ENCODE measurements around the gene GART.

GART gene

GRCh38 chr21:33568448-33568847 lies 26.5 kb upstream of the GART start:
- no peaks in the 10 kb centered on the region for H3K27me3 ChIP-seq (ENCODE audit: control insufficient read depth, insufficient read depth, low read length)
- H3K9me3 ChIP-seq (ENCODE audit: control insufficient read depth, insufficient read depth, low read depth, low read length) = no peaks in the 10 kb centered on the region
- H3K27ac ChIP-seq (ENCODE audit: low read depth, low read length) = no peak overlapping the region
- peaks cover 83% of the 10 kb centered on the region for H3K36me3 ChIP-seq (ENCODE audit: control insufficient read depth, insufficient read depth, low read length)
- H3K4me3 ChIP-seq (ENCODE audit: low read depth, low read length) = no peak overlapping the region
- no peaks in the 10 kb centered on the region for H3K4me1 ChIP-seq (ENCODE audit: control insufficient read depth, insufficient read depth, low read length)
- no peak overlapping the region for H3K9ac ChIP-seq (ENCODE audit: low read length)

- Histone ChIP-seq H3K4me1 (ENCODE audit: control insufficient read depth, insufficient read depth, low read length) (no peaks in the 10 kb centered on the region), H3K4me3 (ENCODE audit: low read depth, low read length) (no peak overlapping the region), H3K27ac (ENCODE audit: low read depth, low read length) (no peak overlapping the region), H3K27me3 (ENCODE audit: control insufficient read depth, insufficient read depth, low read length) (no peaks in the 10 kb centered on the region), H3K9me3 (ENCODE audit: control insufficient read depth, insufficient read depth, low read depth, low read length) (no peaks in the 10 kb centered on the region), H3K36me3 (ENCODE audit: control insufficient read depth, insufficient read depth, low read length) (peaks cover 82% of the 10 kb centered on the region), H3K9ac (ENCODE audit: low read length) (no peak overlapping the region)
These were observed 26.0 kb upstream of the GART start for GRCh38 chr21:33567914-33568313.

- Histone ChIP-seq H3K4me3 (ENCODE audit: low read depth, low read length) (no peak overlapping the region), H3K9me3 (ENCODE audit: control insufficient read depth, insufficient read depth, low read depth, low read length) (no peaks in the 10 kb centered on the region), H3K27ac (ENCODE audit: low read depth, low read length) (no peak overlapping the region), H3K4me1 (ENCODE audit: control insufficient read depth, insufficient read depth, low read length) (no peaks in the 10 kb centered on the region), H3K27me3 (ENCODE audit: control insufficient read depth, insufficient read depth, low read length) (no peaks in the 10 kb centered on the region), H3K9ac (ENCODE audit: low read length) (no peak overlapping the region), H3K36me3 (ENCODE audit: control insufficient read depth, insufficient read depth, low read length) (peaks cover 83% of the 10 kb centered on the region)
These were observed 24.6 kb upstream of the GART start for GRCh38 chr21:33566514-33566913.

GRCh38 chr21:33562389-33562788 lies 20.5 kb upstream of the GART start:
- no peak overlapping the region for H3K4me3 ChIP-seq (ENCODE audit: low read depth, low read length)
- H3K4me1 ChIP-seq (ENCODE audit: control insufficient read depth, insufficient read depth, low read length) = no peaks in the 10 kb centered on the region
- no peaks in the 10 kb centered on the region for H3K27me3 ChIP-seq (ENCODE audit: control insufficient read depth, insufficient read depth, low read length)
- no peaks in the 10 kb centered on the region for H3K9me3 ChIP-seq (ENCODE audit: control insufficient read depth, insufficient read depth, low read depth, low read length)
- H3K36me3 ChIP-seq (ENCODE audit: control insufficient read depth, insufficient read depth, low read length) = peaks cover 82% of the 10 kb centered on the region
- no peak overlapping the region for H3K27ac ChIP-seq (ENCODE audit: low read depth, low read length)
- no peak overlapping the region for H3K9ac ChIP-seq (ENCODE audit: low read length)

- H3K4me1 ChIP-seq (ENCODE audit: control insufficient read depth, insufficient read depth, low read length) = no peaks in the 10 kb centered on the region
- H3K9me3 ChIP-seq (ENCODE audit: control insufficient read depth, insufficient read depth, low read depth, low read length) = no peaks in the 10 kb centered on the region
- H3K27ac ChIP-seq (ENCODE audit: low read depth, low read length) = no peak overlapping the region
- H3K27me3 ChIP-seq (ENCODE audit: control insufficient read depth, insufficient read depth, low read length) = no peaks in the 10 kb centered on the region
- peaks cover 82% of the 10 kb centered on the region for H3K36me3 ChIP-seq (ENCODE audit: control insufficient read depth, insufficient read depth, low read length)
- H3K4me3 ChIP-seq (ENCODE audit: low read depth, low read length) = no peak overlapping the region
- no peak overlapping the region for H3K9ac ChIP-seq (ENCODE audit: low read length)
These were observed 19.5 kb upstream of the GART start for GRCh38 chr21:33561373-33561772.

GRCh38 chr21:33560965-33561364 lies 19.0 kb upstream of the GART start:
- Histone ChIP-seq H3K9me3 (ENCODE audit: control insufficient read depth, insufficient read depth, low read depth, low read length) (no peaks in the 10 kb centered on the region), H3K27ac (ENCODE audit: low read depth, low read length) (no peak overlapping the region), H3K4me1 (ENCODE audit: control insufficient read depth, insufficient read depth, low read length) (no peaks in the 10 kb centered on the region)

GRCh38 chr21:33559813-33560212 lies 17.9 kb upstream of the GART start:
- no peaks in the 10 kb centered on the region for H3K4me1 ChIP-seq (ENCODE audit: control insufficient read depth, insufficient read depth, low read length)
- no peak overlapping the region for H3K27ac ChIP-seq (ENCODE audit: low read depth, low read length)
- H3K36me3 ChIP-seq (ENCODE audit: control insufficient read depth, insufficient read depth, low read length) = peaks cover 90% of the 10 kb centered on the region
- no peak overlapping the region for H3K9ac ChIP-seq (ENCODE audit: low read length)
- no peaks in the 10 kb centered on the region for H3K9me3 ChIP-seq (ENCODE audit: control insufficient read depth, insufficient read depth, low read depth, low read length)
- no peak overlapping the region for H3K4me3 ChIP-seq (ENCODE audit: low read depth, low read length)
- no peaks in the 10 kb centered on the region for H3K27me3 ChIP-seq (ENCODE audit: control insufficient read depth, insufficient read depth, low read length)

More at GRCh38 chr21:33560965-33561364, 19.0 kb upstream of the GART start:
- H3K27me3 ChIP-seq (ENCODE audit: control insufficient read depth, insufficient read depth, low read length) = no peaks in the 10 kb centered on the region
- no peak overlapping the region for H3K4me3 ChIP-seq (ENCODE audit: low read depth, low read length)
- peaks cover 85% of the 10 kb centered on the region for H3K36me3 ChIP-seq (ENCODE audit: control insufficient read depth, insufficient read depth, low read length)
- H3K9ac ChIP-seq (ENCODE audit: low read length) = no peak overlapping the region

GRCh38 chr21:33558777-33559421 lies 17.0 kb upstream of the GART start:
- peaks cover 94% of the 10 kb centered on the region for H3K36me3 ChIP-seq (ENCODE audit: control insufficient read depth, insufficient read depth, low read length)
- H3K27me3 ChIP-seq (ENCODE audit: control insufficient read depth, insufficient read depth, low read length) = no peaks in the 10 kb centered on the region
- no peak overlapping the region for H3K9ac ChIP-seq (ENCODE audit: low read length)
- no peaks in the 10 kb centered on the region for H3K9me3 ChIP-seq (ENCODE audit: control insufficient read depth, insufficient read depth, low read depth, low read length)
- H3K27ac ChIP-seq (ENCODE audit: low read depth, low read length) = no peak overlapping the region
- no peaks in the 10 kb centered on the region for H3K4me1 ChIP-seq (ENCODE audit: control insufficient read depth, insufficient read depth, low read length)
- H3K4me3 ChIP-seq (ENCODE audit: low read depth, low read length) = no peak overlapping the region

- no peak overlapping the region for H3K9ac ChIP-seq (ENCODE audit: low read length)
- H3K4me3 ChIP-seq (ENCODE audit: low read depth, low read length) = no peak overlapping the region
- H3K27me3 ChIP-seq (ENCODE audit: control insufficient read depth, insufficient read depth, low read length) = no peaks in the 10 kb centered on the region
- no peak overlapping the region for H3K27ac ChIP-seq (ENCODE audit: low read depth, low read length)
- H3K36me3 ChIP-seq (ENCODE audit: control insufficient read depth, insufficient read depth, low read length) = peaks cover 96% of the 10 kb centered on the region
- H3K4me1 ChIP-seq (ENCODE audit: control insufficient read depth, insufficient read depth, low read length) = no peaks in the 10 kb centered on the region
- no peaks in the 10 kb centered on the region for H3K9me3 ChIP-seq (ENCODE audit: control insufficient read depth, insufficient read depth, low read depth, low read length)
These were observed 15.5 kb upstream of the GART start for GRCh38 chr21:33557447-33557846.

GRCh38 chr21:33554982-33555344 lies 13.0 kb upstream of the GART start:
- H3K36me3 ChIP-seq (ENCODE audit: control insufficient read depth, insufficient read depth, low read length) = peaks cover 97% of the 10 kb centered on the region
- no peak overlapping the region for H3K4me3 ChIP-seq (ENCODE audit: low read depth, low read length)
- H3K9me3 ChIP-seq (ENCODE audit: control insufficient read depth, insufficient read depth, low read depth, low read length) = no peaks in the 10 kb centered on the region
- no peaks in the 10 kb centered on the region for H3K27me3 ChIP-seq (ENCODE audit: control insufficient read depth, insufficient read depth, low read length)
- no peak overlapping the region for H3K9ac ChIP-seq (ENCODE audit: low read length)
- no peaks in the 10 kb centered on the region for H3K4me1 ChIP-seq (ENCODE audit: control insufficient read depth, insufficient read depth, low read length)
- H3K27ac ChIP-seq (ENCODE audit: low read depth, low read length) = no peak overlapping the region

GRCh38 chr21:33554236-33554981 lies 12.5 kb upstream of the GART start:
- Histone ChIP-seq H3K4me3 (ENCODE audit: low read depth, low read length) (no peak overlapping the region), H3K9me3 (ENCODE audit: control insufficient read depth, insufficient read depth, low read depth, low read length) (no peaks in the 10 kb centered on the region), H3K27ac (ENCODE audit: low read depth, low read length) (no peak overlapping the region), H3K36me3 (ENCODE audit: control insufficient read depth, insufficient read depth, low read length) (peaks cover 97% of the 10 kb centered on the region), H3K4me1 (ENCODE audit: control insufficient read depth, insufficient read depth, low read length) (no peaks in the 10 kb centered on the region), H3K9ac (ENCODE audit: low read length) (no peak overlapping the region), H3K27me3 (ENCODE audit: control insufficient read depth, insufficient read depth, low read length) (no peaks in the 10 kb centered on the region)

Measured in HUES6 (cell line).